Mucosa of gallbladder (tissue), 1 donor: ENCODE measurements around the gene JMJD4. TPM values are rescaled to one million over a fixed set of nuclear protein-coding genes. Genes with fewer than 3 reads are reported as not detected.
A peak's percentile ranks its signal among the peaks of the same experiment; 100 is the strongest.

Source experiments
- DNase-seq: peaks from one replicate; pipeline ENCODE4 v3.0.0-alpha.2; 2020; ENCODE audit warnings: low spot score
- total RNA-seq: library from RNA; stranded (reverse); gene quantifications from one replicate; pipeline ENCODE4 v1.2.1, GENCODE V29; 2021
- donor health status: DM: no; HTN: no; CAD: no.

Gene JMJD4, protein sequence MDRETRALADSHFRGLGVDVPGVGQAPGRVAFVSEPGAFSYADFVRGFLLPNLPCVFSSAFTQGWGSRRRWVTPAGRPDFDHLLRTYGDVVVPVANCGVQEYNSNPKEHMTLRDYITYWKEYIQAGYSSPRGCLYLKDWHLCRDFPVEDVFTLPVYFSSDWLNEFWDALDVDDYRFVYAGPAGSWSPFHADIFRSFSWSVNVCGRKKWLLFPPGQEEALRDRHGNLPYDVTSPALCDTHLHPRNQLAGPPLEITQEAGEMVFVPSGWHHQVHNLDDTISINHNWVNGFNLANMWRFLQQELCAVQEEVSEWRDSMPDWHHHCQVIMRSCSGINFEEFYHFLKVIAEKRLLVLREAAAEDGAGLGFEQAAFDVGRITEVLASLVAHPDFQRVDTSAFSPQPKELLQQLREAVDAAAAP
- total RNA-seq, result 14.1 TPM

DNA sequence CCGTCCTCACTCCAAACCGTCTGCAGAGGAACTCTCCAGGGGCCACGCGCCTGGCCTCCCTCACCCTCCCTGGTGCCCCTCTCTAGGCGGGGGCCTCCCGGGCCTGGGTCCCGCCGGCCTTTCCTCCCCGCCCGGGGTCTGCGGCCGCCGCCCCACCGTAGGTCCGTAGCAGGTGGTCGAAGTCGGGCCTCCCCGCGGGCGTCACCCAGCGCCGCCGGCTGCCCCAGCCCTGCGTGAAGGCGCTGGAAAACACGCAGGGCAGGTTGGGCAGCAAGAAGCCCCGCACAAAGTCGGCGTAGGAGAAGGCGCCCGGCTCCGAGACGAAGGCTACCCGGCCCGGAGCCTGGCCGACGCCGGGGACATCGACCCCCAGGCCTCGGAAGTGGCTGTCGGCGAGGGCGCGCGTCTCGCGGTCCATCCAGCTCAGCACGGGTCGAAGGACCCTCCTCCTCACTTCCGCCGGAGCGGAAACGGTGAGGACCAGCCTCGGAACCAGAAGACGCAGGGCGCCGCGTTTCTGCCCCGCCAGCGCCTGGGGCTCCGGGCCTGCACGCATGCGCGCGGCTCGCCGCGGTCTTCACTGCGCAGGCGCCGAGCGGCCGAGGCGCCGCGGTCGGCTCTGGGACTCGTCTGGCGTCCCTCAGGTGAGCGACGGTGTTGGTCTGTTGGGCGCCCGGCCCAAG lies at the start of gene JMJD4, which contains the start of gene SNAP47:
Gene JMJD4 (minus strand): TSS at position 447 of the 683 bp plus-strand sequence. CDS start 29 bp downstream, at position 418.
Gene SNAP47 (plus strand): TSS at position 580 of the 683 bp plus-strand sequence. CDS start 12,302 bp downstream, outside the sequence.
- DNase-seq, result peak; percentile 92

DNA sequence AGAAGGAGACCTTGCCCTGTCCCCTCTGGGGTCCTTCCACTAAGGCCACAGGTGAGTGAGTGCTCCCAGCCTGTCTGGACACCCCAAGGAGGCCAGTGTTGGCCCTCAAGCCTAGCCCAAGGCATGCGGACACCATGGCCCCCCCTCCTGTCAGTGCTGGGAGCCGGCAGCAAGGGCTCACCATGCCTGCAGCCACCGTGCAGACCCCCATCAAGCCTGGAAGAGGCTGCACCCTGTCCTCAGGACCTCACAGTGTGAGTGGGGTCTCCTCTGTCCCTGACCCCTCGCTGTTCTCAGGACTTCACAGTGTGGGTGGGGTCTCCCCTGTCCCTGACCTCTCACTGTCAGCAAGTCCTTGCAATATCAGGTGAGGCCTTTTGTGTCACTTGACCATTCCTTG lies 47.1 kb upstream of the JMJD4 start:
- no peak for DNase-seq

DNA sequence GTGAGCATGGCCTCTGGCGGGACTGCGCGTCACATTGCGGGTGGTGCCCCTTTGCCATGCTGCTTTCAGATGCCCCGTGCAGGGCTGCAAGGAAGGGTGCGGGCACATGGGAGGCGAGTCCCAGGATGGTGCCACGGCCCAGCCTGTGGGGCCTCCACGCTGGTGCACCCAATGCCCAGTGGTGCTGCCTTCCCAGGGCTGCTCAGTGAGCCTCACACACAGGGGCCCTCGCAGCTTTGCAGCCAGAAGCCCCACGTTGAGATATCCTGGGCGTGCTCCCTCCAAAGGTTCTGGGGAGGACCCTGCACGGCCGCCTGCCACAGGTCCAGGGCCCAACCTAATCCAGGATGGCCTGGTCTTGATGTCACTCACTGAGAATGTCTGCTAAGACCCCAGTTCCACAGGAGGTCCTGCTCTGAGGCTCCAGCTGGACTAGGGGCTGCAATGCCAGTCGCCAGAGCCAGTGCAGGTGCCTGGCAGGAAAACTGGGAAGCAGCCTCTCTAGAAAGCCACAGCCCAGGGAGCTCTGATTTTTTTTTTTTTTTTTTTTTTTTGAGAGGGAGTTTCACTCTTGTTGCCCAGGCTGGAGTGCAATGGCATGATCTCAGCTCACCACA lies 46.3 kb upstream of the JMJD4 start:
- no peak for DNase-seq

DNA sequence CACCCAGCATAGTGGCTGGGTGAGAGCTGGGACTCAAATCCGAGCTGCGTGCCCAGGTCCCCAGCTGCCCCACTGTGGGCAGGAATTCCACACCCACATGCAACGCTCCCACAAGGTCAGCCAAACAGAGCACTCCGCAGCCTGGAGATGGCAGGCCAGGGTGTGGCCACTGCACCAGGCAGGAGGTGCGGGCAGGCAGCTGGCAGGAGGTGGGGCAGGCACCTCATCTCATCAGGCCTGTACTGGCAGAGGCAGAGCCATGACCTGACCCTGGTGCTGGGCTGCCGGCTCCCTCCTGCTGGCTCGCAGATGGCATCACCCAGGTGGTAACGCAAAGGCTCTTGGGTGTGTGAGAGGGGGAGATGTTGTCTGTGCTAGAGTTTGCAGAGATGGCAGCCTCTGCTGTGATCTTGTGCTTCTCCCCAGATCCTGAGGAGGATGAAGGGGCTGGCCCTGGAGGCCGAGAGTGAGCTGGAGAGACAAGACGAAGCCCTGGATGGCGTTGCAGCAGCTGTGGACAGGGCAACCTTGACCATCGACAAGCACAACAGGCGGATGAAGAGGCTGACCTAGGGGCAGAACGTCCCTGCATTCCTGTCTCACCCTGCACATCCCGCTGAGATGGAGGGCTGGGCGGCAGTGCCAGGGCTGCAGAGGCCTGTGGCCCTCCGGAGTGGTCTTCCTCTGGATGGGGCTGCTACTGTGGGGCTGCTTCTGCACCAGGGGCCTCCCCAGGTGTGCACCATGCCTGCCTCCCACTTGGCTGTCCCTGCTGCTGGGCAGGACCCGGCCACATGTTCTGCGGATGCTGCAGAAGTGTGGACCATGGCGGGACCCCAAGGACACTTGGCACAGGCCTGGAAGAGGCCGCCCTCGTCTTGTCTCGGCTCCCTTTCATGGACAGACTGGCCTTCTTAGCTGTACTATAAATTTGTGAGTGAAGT lies 45.3 kb upstream of the JMJD4 start:
- DNase-seq, result no peak

DNA sequence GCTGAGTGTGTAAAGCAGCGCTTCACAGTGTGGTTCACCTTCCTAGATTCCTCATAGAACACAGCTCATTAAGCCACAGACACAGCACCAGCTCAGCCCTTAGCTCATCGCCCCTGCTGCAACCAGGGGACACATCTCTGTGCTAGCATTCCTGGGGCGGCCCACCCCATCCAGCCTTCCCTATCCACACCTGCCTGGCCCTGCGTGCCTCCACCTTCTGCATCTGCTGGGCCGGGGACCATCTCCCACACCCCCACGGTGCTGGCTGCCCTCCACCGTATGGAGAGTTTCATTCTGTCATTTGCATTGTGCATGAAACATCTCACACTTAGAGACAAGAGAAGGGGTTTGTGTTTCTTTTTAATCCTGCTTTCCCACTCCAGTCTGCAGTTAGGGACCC lies 44.6 kb upstream of the JMJD4 start:
- no peak for DNase-seq

DNA sequence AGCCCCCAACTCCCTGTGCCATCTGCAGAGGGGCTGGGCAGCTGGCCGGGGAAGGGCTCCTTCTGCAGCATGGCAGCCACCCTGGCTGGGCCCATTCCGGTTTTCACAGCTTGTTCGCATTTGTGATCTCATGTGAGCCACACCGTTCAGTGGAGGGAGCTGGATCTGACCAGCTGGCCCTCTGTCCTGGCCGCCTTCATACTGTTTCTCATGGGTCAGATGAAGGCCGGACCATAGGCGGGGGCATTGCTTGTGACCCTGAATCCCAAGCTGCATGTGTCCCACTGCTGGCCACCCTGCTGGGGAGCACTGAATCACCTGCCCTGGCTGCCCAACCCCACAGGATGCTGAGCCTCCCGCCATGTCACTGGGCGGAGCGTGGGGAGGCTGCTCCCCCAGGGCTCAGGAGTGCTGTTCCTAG lies 43.9 kb upstream of the JMJD4 start:
- DNase-seq, result no peak

DNA sequence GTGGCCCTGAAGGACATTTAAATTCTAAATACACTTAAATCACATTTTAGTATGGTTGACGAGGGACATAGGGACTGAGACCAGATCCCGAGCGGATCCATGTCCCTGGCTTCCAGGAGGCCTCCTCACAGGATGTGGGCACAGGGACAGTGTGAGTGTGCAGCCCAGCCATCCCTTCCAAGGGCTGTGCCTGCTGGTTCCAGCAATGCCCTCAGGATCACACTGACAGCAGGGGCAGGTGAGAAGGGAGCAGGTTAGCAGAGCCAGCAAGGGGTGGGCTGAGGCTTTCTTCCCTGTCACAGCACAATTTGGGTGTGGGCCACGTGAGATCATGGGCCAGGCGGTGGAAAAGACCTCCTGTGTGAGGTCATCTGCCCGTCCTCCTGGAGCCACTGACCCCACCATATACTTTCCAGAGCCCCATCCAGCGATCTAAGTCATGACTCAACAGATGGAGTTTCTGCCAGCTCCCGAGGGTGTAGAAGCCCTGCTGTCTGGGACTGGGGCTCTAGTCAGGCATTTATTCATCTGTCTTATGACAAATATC lies 43.4 kb upstream of the JMJD4 start:
- no peak for DNase-seq

DNA sequence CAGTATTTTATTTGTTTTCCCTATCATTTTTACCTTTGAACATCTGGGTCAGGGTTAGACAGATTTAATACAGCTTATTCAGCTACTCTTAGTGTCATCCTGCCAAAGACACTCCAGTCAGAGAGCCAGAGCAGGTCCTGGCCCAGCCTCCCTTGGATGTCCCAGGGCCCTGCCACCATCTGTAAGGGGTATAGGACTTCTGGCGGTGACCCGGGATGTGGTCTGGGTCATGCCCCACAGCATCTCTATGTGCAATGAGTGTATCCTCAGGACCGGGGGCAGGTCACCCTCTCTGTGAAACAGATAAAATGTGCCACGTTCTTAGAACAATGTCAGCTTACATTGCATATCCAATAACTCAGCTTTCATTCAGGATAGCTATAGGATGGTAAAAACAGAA lies 42.5 kb upstream of the JMJD4 start:
- no peak for DNase-seq

DNA sequence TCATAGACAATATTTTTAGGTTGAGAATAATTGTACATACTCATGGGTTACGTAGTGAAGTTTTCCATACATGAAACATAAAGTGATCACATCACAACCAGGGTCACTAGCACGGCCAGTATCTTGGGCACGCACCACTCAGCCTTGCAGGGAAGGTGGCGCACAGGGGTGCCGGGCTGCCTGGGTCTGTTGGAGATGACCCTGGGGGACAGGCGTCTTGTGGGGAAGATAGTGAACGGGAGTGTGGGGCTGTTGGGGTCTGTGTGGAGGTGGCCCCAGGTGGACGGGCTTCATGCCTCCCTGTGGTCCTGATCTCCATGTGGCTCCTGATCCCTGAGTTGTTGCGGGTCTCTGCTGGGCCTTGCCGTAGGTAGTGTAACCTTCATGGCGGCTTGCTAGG lies 42.1 kb upstream of the JMJD4 start:
- no peak for DNase-seq

DNA sequence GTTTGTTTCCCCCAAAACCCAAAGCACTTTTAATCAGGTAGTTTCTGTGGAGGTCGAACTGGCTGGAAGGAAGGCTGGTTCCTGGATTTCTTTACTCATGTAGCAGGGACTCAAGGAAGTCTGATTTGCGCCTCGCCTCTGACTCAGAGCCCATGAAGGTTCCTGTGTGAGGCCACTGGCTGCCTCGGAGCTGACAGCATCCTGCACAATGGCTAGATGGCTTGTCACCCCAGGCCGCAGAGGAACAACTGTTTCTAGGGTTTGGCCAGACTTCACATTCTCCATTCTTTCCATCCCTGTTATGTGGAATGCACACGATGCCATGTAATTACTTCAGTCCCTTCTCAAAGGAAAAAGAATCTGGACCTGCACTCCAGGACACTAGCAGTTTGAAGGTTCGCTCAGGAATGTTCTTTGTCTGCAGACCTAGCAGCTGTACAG lies 41.2 kb upstream of the JMJD4 start:
- no peak for DNase-seq

DNA sequence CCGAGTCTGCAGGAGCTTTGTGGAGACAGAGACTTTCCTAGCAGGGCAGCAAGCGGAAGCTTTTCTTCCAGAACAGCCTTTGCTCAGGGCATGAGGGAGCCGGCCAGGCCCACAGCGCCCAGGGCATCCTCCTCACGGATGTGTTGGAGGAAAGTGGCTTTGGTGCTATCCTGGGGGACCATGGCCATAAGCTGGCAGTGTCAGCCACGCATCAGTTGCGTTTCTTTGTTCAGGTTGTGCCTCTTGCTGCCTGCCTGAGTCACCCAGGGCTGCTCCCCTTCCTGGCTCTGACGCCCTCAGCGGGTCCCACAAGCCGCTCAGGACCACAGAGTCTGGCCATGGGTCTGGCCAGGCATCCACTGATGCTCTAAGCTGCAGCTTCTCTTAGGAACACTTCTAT lies 40.7 kb upstream of the JMJD4 start:
- DNase-seq, result no peak

DNA sequence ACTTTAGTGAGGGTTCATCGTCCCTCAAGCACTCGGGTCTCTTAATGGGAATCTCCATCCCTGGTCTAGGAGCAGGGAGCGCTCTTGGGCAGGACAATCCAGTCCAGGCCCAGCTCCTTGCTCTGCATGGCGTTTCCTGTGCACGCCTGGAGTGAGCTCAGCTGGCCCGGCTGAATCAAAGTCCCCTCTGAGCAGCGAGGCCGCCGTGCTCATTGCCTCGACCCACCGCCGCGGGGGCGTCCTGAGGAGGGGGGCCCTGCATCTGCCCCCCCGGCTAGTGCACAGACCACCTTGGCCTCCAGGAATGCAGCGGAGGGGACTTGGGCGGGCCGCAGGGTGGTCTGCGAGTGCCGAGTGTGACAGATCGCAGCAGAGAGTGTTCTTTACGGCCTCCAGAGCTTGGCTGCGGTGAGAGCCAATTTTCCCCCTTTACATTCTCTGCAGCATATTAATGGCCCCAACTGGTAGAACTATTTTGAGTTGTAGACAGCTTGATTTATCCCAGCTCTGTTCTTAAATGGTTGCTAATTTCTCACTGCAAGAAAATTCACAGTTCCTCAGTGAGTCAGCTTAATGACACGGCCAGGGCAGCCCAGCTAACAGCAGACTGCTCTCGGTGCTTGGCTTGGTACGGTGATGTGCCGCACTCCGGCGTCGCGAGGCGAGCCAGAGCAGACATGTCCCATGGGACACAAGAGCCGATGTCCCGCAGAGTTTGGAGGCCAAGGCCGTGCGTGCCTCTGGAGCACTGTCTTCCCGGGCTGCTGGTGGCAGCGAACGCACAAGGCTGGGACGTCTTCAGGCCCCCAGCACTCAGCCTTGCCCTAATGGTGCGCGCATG lies 39.9 kb upstream of the JMJD4 start:
- no peak for DNase-seq

DNA sequence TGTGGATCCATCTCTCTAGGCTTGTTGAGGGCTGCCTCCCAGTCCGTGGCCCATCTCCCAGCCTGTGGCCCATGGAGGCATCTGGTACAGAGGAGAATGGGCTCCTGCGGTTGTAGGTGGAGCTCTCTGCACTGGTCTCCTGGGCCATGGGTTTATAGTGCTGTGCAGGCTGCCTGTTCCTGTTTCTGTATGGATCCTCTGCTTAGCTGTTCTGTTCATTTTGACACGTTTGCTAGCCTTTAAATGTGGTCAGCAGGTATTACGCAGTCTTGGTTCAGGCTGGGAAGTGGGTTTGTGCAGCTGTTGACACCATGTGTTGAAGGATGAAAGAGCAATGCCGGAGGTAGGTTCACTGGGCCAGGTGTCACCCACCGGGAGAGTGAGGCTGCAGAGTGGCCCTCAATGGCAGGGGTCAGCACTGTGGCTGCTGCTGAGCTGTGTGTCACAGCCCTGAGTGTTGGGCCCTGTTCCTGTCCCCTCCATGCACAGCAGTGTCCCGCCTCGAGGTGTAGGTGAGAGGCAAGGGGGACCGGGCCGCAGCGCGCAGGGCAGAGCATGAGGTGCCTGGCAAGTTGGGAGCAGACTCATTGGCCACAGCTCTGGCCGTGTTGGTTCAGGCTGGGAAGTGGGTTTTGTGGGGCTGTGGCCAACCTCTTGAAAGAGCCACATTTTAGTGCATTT lies 39.1 kb upstream of the JMJD4 start:
- DNase-seq, result no peak

DNA sequence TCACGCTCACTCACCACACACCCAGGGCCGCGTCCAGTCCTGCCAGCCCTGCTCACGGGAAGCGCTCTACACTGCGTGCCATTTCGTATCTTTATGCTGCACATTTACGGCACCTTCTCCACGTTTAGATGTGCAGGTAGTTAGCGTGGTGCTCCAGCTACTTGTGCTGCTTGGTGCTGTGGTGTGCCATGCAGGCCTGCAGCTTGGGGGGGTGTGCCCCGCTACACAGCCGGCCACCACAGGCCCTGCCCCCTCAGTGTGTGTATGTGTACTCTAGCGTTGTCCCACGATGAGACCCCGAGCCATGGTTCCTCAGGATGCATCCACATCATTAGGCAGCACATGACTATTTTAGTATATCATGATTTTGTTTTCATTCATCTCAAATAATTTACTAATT lies 38.5 kb upstream of the JMJD4 start:
- DNase-seq, result no peak

DNA sequence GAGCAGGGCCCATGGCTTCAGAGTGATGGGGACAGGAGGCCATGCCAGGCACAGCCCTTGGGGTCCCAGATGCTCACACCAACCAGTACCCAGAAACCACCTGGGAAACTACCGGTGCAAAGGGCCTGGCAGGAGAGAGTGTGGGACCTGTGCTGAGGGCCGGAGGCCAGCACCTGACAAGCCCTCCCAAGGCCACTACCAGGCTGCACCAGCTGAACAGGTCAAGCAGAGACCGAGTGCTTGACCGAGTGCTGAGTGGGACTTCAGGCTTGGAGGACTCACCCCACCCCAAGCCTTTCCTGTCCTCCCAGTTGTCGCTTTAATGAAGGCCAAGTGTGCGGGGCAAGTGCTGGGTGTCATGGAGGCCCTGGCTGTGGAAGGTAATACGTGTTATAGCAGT lies 36.7 kb upstream of the JMJD4 start:
- DNase-seq, result no peak

DNA sequence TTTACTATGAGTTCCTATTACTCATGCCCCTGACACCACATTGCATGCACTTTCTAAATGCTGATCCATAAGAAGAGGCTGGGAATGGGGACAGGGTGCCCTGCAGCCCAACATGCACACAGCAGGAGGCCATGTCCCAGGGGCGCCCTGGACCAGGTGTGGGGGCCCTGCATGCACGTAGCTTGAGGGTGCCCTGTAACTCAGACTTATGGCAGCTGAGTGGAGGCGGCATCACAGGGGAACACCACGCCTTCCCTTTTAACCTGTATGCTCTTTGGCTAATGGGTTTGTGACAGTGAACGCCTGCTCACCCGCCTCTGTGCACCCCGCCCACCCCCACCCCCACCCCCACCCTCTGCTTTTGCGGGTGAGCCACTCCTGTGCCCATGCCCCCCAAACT lies 36.2 kb upstream of the JMJD4 start:
- no peak for DNase-seq

DNA sequence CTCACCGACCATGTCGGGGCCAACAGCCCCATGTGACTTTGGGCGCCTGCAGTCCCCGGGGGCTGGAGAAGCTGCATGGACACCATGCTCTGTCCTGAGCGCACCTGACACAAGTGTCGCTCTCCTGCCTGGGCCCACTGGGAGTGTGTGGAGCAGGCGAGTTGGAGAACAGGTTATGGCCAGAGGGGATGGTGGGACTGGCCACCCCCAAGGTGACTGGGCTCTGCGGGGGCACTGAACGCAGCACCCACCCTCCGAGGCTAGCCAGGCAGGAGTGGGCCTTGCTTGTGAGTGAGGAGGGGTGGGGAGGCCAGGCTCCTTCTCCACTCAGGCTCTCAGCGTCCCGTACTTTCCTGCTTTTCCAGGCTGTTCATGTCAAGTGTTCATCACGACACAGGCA lies 35.7 kb upstream of the JMJD4 start:
- no peak for DNase-seq

DNA sequence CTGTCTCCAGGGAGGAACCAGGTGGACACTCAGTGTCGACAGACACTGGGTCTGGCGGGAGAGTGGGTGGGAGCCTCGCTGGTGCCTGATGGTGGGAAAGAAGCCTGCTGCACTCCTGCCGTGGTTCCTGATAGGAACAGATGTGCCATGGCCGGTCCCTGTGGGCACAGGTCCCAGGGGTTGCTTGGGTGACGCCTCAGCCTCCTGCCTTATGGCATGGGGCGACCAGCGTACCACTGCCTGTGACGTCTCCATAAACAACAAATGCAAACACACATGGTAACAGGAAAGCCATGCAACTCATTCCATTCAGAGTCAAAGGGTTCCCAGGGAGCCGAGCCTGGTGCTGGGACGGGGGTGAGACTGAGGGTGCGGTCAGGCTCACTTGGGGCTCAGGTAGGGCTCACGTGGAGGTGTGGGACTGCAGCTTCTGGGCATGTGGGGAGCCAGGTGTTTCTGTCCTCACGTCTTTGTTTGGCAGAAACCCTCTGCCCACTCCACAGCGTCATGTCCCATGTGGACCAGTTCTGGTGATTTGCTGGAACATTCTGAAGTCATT lies 34.9 kb upstream of the JMJD4 start:
- no peak for DNase-seq
